NCI-H460 (cell line): ENCODE results near the gene TRIM15. TPM values are rescaled to one million over a fixed set of nuclear protein-coding genes. Genes with fewer than 3 reads are reported as not detected.
A peak's percentile ranks its signal among the peaks of the same experiment; 100 is the strongest.
"Not testable (repeated sequence)": the region's sequence is repeated elsewhere in the genome, so short reads cannot be mapped to it uniquely, and the experiment has no call there.

Experiments
- DNase-seq: peaks from one replicate; pipeline ENCODE4 v3.0.0-alpha.2; 2016; ENCODE audit warnings: low read depth; ENCODE audit errors: extremely low read depth
- total RNA-seq: library from RNA; depleted of rRNA; stranded (reverse); fragments of >200 nt; shearing (Covaris generic); gene quantifications from 2 replicates; pipeline ENCODE4 v1.2.3, GENCODE V29; 2014

The TRIM15 gene
- total RNA-seq, 1 experiment from 2014 or later, result not detected

DNA sequence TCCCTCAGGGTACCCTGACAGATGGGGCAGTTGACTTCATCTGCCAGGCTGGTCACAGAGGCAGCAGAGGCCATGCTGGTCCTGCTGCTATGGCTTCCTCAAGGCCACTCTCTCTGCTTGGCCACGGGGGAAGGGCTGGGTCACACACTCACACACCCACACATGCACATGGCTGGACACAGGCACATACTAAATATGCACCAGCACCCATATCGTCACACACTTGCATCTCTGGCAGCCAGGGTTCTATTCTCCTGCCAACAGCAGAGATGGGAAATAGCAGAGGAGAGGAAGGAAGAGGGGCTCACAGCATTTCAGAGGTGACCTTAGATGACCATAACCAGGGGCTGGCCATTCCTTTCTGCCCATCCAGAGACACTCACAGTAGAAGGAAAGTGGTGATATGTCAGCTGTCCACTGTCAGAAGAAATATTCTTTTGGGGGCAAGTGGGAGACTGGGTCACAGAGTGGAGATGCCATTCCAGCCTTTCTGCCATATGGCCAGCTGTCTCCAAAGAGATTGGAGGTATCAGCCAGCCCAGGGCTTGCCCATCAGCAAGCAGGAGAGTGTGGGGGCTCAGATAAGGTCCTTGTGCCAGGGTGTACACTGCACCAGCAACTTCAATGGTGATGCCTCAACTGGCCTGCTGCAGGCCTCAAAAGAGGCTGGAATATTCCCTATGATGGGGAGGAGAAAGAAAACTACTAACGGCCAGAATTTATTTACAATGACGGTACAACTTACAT, 2.4 kb upstream of the TRIM15 start, which contains the start of gene TRIM10:
TRIM10 (minus strand) TSS at position 427 of the 747 bp plus-strand sequence; CDS start at position 74, 353 bp downstream.
- no peak for DNase-seq

DNA sequence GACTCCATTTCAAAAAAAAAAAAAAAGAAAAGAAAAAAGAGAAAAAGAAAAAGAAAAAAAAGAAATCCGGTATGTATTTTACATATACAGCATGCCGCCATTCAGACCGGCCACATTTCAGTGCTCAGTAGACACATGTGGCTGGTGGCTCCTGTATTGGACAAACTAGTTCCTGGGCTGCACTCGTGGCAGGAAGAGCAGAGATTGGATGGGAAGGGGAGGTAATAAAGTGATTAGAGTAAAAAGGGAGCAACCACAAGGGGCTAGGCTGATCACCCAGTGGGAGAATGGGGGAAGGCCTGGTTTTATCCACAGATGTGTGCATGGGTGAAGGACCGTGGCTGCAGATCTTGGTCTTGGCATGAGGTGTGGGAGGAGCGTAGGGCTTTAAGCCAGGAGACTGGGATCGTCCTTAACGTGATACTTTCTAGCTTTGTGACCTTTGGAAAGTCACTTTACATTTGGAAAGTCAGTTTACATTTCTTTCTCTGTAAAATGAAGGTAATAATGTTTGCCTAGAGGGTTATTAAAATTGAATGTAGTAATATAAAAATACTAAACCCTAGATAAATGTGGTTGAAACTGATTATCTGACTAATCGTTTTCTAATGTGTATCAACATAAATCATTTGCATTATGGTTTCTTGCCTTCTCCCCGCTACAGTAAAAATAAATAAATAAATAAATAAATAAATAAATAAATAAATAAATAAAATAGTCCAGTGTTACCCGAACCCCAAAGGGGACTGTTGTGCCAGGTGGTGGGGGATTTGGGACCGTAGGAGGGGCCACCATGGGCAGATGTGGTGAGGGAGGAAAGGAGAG, 869 bp upstream of the TRIM15 start:
- DNase-seq, result no peak

DNA sequence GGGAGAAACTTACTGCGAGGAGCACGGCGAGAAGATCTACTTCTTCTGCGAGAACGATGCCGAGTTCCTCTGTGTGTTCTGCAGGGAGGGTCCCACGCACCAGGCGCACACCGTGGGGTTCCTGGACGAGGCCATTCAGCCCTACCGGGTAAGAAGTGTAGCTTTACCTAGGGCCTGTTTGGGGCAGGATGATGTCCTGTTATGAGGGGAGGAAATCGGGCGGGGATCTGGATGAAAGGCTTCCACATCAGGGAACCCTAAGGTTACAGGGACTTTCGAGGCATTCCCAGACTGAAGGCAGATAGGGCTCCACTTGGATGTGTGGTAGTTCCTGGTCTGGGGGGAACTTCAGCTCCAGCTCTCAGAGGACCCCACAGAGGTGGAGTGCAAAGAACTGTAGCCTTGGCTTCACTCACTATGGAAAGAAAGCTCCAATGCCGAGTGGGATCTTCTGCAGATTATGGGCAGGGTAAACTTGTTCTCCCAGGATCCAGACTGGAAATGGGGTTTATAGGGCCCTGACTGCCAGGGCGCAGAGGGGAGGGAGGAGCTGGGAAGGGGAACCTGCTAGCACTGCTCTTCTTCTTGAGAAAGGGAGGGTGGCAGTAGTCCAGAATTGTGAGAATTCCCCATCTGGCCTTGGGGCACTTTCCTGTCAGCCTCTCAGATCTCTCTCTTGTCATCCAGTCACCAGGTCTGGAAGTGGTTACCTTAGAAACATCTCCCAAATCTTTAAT, 740 bp downstream of the TRIM15 start:
- DNase-seq, result no peak

DNA sequence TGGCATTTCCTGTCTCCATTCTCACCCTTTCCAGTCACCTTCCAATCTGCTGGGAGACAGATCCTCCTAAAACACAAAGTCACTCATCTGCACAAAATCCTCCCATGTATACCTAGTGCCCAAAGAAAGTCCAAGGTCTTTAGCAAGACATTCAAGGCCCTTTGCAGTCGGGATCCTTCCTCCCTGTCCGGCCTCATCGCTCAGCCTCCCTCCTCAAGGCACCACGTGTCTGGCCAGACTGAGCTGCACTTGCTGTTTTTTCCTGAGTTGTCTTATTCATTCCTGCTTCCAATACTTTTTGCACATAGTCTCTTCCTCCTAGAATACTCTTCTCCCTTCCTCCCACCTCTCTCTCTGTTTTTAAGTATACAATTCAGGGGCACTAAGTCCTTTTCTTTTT, 1.4 kb downstream of the TRIM15 start:
- DNase-seq, result no peak

DNA sequence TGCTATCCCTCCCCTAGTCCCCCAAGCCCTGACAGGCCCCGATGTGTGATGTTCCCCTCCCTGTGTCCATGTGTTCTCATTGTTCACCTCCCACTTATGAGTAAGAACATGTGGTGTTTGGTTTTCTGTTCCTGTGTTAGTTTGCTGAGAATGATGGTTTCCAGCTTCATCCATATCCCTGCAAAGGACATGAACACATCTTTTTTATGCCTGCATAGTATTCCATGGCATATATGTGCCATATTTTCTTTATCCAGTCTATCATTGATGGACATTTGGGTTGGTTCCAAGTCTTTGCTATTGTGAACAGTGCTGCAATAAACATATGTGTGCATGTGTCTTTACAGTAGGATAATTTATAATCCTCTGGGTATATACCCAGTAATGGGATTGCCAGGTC, 1.9 kb downstream of the TRIM15 start:
- DNase-seq, result not testable (repeated sequence)

DNA sequence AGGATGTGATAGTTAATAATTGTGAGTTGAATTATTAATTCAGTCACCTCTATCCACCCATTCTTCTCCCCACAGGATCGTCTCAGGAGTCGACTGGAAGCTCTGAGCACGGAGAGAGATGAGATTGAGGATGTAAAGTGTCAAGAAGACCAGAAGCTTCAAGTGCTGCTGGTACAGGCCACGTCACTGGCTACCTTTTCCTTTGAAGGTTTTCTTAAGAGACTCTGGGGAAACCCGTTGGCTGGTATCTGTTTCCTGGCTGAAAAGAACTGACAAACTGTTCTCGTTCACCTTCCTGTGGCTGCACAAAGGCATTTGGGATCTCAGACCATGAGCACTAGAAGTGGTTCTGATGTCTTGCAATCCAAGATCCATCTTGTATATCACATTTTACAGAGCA, 3.8 kb downstream of the TRIM15 start:
- DNase-seq, result no peak

DNA sequence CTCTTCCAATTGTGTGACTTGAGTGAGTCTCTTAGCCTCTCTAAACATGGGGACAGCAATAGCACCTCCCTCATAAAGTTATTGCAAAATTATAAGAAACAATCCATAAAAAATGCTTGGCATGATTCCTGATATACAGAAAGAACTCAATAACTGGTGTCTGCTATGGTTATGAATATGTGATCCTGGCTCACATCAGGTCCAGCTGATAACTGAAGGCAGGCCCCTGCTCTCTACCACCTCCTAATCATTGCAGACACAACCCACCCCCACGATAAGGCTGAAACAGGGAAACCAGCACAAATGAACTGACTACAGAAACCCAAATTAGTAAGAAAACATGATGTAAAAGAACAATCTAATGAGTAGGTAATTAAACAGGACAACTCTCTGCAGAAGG, 5.4 kb downstream of the TRIM15 start:
- no peak for DNase-seq

DNA sequence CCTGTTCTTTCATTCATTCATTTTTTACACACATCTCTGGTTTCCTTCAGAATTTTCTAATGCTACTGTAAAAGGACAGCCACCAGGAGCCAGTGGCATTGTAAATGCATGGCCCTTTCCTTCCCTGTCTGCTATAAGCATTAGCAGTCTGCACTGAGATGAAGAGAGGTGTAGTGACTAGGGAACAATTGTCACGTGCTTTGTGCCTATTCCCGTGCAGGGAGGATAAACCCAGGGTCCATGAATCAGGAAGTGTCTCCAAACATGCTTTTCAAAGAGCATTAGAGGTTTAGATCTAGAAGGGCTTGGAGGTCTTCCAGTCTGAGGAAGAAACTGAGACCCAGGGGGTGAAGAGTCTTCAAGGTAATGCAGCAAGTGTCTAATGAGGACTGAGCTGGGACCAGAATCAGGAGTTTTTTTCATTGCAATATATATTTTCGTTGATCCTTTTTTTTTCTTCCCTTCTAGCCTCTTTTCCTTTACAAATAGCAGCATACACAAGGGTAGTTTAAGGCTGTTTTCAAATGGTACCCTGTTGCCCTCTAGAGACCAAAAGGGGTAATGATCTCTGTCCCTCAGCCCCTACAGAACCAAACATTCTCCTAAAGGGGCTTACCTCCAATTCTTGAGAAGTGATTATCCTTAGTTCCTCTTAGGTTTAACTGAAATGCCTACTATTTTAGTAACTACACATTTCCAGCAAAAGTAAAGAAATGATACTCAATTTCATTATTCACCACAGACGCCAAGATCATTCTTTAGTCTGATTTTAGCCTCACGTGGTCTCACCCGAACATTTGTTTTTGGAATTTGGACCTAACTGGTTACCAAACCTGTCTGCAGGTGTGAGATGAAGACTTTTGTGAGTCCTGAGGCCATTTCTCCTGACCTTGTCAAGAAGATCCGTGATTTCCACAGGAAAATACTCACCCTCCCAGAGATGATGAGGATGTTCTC, 6.6 kb downstream of the TRIM15 start:
- DNase-seq, result peak; percentile 31

DNA sequence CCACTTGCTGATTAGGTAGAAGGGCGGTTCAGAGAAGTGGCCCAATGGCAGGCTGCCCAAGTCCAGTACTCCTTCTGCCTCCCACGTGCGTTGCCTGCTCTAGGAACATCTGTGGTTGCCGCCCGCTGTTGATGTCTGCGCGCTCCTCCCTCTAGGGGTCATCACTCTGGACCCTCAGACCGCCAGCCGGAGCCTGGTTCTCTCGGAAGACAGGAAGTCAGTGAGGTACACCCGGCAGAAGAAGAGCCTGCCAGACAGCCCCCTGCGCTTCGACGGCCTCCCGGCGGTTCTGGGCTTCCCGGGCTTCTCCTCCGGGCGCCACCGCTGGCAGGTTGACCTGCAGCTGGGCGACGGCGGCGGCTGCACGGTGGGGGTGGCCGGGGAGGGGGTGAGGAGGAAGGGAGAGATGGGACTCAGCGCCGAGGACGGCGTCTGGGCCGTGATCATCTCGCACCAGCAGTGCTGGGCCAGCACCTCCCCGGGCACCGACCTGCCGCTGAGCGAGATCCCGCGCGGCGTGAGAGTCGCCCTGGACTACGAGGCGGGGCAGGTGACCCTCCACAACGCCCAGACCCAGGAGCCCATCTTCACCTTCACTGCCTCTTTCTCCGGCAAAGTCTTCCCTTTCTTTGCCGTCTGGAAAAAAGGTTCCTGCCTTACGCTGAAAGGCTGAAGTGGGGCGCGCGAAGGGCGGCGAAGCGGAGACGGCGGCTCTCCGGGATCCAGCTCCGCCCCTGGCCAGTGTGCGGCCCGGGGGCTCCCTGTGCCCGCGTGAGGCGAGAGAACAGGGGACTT, 8.5 kb downstream of the TRIM15 start:
- DNase-seq, result no peak

DNA sequence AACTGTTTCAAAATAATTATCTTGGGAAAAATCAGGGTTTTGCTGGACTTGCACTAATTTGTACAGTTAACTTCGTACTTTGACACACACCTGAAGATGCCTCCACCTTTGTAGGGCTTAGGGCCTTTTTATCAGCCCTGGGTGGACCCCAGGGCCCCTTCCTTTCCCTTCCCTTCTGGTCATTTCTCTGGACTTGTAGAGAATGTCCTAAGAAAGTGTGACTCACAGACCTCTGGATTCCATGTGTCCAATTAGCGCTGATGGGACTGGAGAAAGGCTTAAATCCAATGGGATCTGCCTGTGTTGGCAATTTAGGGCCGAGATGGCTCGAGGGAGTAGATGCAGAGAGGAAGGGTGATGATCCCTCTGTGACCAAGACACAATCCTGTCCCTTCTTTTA, 9.3 kb downstream of the TRIM15 start:
- no peak for DNase-seq

DNA sequence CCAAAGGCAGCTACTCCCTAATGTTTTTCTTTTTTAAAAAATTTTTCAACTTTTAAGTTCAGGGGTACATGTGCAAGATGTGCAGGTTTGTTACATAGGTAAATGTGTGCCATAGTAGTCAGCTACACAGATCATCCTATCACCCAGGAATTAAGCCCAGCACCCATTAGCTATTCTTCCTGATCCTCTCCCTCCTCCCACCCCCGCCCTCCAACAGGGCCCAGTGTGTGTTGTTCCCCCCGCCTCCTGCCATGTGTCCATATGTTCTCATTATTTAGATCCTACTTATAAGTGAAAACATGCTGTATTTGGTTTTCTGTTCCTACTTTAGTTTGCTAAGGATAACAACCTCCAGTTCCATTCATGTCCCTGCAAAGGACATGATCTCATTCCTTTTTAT, 12.4 kb downstream of the TRIM15 start:
- DNase-seq, result no peak

DNA sequence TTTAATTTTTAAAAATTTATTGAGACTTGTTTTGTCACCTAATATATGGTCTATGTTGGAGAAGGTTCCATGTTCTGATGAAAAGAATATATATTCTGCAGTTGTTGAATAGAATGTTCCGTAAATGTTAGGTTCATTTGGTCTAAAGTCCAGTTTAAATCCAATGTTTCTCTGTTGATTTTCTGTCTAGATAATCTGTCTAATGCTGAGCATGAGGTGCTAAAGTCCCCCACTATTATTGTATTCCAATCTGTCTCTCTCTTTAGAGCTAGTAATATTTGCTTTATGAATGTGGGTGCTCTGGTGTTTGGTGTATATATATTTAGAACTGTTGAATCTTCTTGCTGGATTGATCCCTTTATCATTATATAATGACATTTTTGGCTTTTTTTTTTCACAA, 15.5 kb downstream of the TRIM15 start:
- DNase-seq, result no peak

DNA sequence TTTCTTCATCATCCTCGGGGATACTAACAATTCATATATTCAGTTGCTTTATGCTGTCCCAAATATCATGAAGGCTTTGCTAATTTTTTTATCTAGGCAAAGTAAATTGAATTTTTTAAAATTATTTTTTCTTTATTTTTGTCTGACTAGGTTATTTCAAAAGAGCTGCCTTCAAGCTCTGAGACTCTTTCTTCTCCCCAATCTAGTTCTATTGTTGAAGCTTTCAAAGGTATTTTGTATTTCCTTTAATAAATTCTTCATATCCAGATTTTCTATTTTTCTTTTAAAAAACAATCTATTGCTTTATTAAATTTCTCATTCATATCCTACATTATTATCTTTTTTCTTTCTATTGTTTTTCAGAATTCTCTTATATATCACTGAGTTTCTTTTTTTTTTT, 16.8 kb downstream of the TRIM15 start:
- no peak for DNase-seq

DNA sequence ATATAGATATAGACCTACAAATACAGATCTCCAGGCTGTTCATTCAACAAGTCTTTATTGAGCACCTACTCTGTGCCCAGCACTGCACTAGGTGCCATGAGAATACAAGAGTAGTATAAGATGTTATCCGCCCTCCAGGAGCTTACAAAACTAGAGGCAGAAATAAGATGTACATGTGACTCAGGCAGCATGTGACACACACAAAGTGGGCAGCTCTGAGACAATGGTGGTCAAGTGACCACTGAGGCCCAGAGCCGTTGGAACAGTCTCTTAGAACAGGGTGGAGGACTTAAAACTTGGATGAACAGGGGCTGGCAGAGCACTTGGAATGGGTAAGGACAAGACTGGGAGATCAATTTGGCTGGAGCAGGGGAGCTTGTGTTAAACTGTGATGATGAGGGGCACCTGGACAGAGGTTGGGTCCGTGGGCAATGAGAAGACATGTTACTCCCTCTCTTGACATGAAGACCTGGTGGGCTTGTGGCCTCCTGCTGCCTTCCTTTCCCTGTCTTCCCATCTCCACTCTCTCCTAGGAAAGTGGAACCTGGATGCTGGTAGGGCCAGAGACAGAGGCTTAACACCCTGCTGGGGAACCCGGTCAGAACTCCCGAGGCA, 21.2 kb downstream of the TRIM15 start:
- DNase-seq, result no peak

DNA sequence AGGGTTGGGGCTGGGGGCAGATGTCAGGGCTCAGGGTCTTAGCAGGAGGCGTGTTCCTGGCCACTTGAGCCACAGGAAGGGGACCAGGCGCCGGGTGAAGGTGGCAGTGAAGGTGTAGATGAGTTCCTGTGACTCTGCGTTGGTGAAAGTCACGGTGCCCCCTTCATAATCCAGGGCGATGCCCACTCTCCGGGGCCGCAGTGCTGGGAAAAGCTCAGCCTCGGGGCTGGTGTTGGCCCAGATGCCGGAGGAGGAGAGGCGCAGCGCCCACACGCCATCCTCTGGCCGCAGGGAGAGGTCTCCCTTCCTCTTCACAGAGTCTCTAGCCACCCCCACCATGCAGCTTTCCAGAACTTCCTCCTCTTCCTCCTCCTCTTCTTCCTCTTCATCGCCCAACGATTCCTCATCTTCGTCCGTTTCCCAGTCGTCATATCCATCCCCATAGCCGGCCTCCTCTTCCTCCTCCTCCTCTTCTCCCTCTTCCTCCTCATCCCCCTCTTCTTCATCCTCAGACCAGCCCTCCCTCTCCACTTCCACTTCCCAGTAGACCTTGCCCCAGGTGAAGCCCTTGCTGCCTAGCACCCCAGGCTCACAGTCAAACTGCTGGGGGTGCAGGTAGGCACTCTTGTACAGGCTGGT, 22.6 kb downstream of the TRIM15 start:
- no peak for DNase-seq

DNA sequence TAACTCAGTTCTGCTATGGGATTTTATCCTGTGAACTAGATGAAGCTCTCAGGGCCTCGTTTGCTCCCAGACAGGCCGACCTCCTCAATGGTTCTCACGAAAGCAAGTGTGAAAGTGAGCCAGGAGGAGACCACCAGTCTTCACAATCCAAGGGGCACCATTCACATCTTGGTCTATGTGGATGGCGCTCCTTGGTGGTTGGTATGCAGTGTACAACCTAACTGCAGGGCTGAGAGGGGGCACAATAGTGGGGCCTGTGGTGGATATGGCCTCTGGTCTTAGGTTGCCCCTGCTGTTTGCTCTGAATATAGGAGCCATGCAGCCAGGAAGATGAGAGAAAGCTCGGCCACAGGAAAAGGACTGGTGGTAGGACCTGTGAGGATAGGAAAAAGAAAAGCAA, 25.2 kb downstream of the TRIM15 start:
- no peak for DNase-seq

DNA sequence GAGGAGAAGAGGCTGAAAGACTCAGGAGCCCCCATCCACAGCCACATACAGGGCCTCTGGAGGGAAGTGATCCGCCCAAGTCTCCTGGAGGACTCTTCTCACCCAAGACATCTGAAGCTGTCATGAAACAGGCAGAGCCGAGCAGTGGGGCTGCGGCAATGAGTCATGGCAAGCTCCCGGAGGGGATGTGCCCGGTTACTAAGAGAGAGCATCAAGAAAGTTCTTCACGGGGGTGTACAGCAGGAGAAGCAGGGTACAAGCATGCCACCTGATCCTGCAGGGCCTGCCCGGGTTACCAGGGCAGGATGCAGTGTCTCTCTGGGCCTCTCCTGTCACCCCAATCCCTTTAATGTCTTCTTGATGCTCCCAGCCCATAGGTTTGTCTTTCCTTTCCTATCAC, 28.7 kb downstream of the TRIM15 start:
- no peak for DNase-seq
